Muscle layer of colon (tissue), 2 donors: Measurements from ENCODE around the gene HSBP1L1.
A peak's percentile ranks its signal among the peaks of the same experiment; 100 is the strongest.
"Not testable (repeated sequence)": the region's sequence is repeated elsewhere in the genome, so short reads cannot be mapped to it uniquely, and the experiment has no call there.

ENCODE experiments used
- H3K27ac ChIP-seq: one replicate; pipeline ENCODE4 v1.7.0; 2013; ENCODE audit warnings: low read depth, mild to moderate bottlenecking, low read length, moderate library complexity
- H3K27me3 ChIP-seq, 2 donors: one replicate each; pipeline ENCODE4 v1.7.0; 2013; ENCODE audit warnings: low read length in 2 of 2, mild to moderate bottlenecking in 2 of 2; ENCODE audit not compliant: insufficient read depth in 2 of 2, control insufficient read depth in 1 of 2
- H3K36me3 ChIP-seq: one replicate; pipeline ENCODE4 v1.7.0; 2013; ENCODE audit warnings: mild to moderate bottlenecking, low read length; ENCODE audit not compliant: insufficient read depth
- H3K4me1 ChIP-seq: one replicate; pipeline ENCODE4 v1.7.0; 2013; ENCODE audit warnings: mild to moderate bottlenecking, low read length; ENCODE audit not compliant: insufficient read depth
- H3K4me3 ChIP-seq, 2 donors: one replicate each; pipeline ENCODE4 v1.7.0; 2013; ENCODE audit warnings: low read length in 2 of 2, low read depth in 1 of 2, mild to moderate bottlenecking in 1 of 2, moderate library complexity in 1 of 2
- H3K9ac ChIP-seq: one replicate; pipeline ENCODE4 v1.7.0; 2013; ENCODE audit warnings: low read length
- H3K9me3 ChIP-seq: one replicate; pipeline ENCODE4 v1.7.0; 2013; ENCODE audit warnings: mild to moderate bottlenecking, low read length
- donor health status: abdominal sarcoma.
- donor health status: Adenocarcinoma of cecum.

Gene HSBP1L1

GRCh38 chr18:79956276-79956675, 8.2 kb upstream of the HSBP1L1 start:
- Histone ChIP-seq H3K4me1 (no peaks in the 10 kb centered on the region), H3K9me3 (no peaks in the 10 kb centered on the region), H3K36me3 (no peaks in the 10 kb centered on the region), H3K4me3 (no peak overlapping the region), H3K27ac (no peak overlapping the region), H3K27me3 (peaks cover 0 to 5% of the 10 kb centered on the region in 2 donors), H3K9ac (no peak overlapping the region)

DNA sequence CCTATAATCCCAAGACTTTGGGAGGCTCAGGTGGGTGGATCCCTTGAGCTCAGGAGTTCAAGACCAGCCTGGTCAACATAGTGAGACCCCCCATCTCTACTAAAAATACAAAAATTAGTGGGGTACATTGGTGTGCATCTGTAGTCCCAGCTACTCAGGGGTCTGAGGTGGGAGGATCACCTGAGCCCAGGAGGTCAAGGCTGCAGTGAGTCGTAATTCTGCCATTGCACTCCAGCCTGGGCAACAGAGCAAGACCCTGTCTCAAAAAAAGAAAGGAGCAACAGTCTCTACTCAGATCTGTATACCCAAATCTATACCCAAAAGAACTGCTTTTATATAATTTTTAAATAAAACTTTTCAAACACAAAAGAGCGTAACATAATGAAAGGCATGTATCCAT, 5.5 kb upstream of the HSBP1L1 start:
- H3K9ac ChIP-seq = no peak overlapping the region
- H3K4me3 ChIP-seq = no peak overlapping the region

GRCh38 chr18:79960161-79960801, 4.2 kb upstream of the HSBP1L1 start:
- not testable (repeated sequence) for H3K36me3 ChIP-seq, H3K9me3 ChIP-seq, H3K4me1 ChIP-seq, H3K27ac ChIP-seq, H3K4me3 ChIP-seq, H3K9ac ChIP-seq
- peaks cover 0 to 11% of the 10 kb centered on the region in 2 donors for H3K27me3 ChIP-seq

More for the DNA sequence above, 5.5 kb upstream of the HSBP1L1 start:
- Histone ChIP-seq H3K27ac (no peak overlapping the region), H3K27me3 (peaks cover 0 to 11% of the 10 kb centered on the region in 2 donors), H3K4me1 (no peaks in the 10 kb centered on the region), H3K36me3 (no peaks in the 10 kb centered on the region), H3K9me3 (no peaks in the 10 kb centered on the region)

DNA sequence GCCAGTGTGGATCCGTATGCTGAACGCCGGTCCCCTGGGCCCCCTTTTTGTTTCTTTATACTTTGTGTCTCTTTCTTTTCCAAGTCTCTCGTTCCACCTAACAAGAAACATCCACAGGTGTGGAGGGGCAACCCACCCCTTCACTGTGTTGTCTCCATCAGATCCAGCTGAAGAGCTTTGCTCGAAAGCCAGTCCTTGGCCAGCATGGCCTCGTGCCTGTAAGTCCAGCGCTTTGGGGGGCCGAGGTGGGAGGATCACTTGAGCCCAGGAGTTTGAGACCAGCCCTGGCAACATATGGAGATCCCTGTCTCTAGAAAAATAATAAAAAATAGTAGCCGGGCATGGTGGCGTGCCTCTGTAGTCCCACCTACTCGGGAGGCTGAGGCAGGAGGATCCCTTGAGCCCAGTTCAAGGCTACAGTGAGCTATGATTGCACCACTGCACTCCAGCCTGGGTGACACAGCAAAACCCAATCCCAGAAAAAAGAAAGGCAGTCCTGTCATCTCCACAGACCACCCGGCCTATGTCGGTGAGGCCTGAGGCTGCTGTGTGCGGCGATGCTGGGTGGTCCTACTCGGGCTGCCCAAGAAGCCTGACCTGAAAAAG, 3.4 kb upstream of the HSBP1L1 start:
- Histone ChIP-seq H3K27ac (no peak overlapping the region), H3K27me3 (peaks cover 0 to 11% of the 10 kb centered on the region in 2 donors), H3K4me1 (peaks cover 5% of the 10 kb centered on the region), H3K4me3 (no peak overlapping the region), H3K9me3 (no peaks in the 10 kb centered on the region), H3K36me3 (no peaks in the 10 kb centered on the region), H3K9ac (no peak overlapping the region)

- peaks cover 0 to 11% of the 10 kb centered on the region in 2 donors for H3K27me3 ChIP-seq
- H3K27ac ChIP-seq = no peak overlapping the region
- H3K4me3 ChIP-seq = no peak overlapping the region
- peaks cover 5% of the 10 kb centered on the region for H3K4me1 ChIP-seq
- H3K9ac ChIP-seq = no peak overlapping the region
- H3K36me3 ChIP-seq = no peaks in the 10 kb centered on the region
- no peaks in the 10 kb centered on the region for H3K9me3 ChIP-seq
These were observed 2.7 kb upstream of the HSBP1L1 start for GRCh38 chr18:79961527-79962291.

GRCh38 chr18:79962311-79962710, 2.1 kb upstream of the HSBP1L1 start:
- H3K4me1 ChIP-seq = peaks cover 5% of the 10 kb centered on the region
- no peak overlapping the region for H3K27ac ChIP-seq
- peaks cover 0 to 11% of the 10 kb centered on the region in 2 donors for H3K27me3 ChIP-seq
- H3K36me3 ChIP-seq = no peaks in the 10 kb centered on the region
- no peak overlapping the region for H3K9ac ChIP-seq
- no peak overlapping the region for H3K4me3 ChIP-seq
- H3K9me3 ChIP-seq = no peaks in the 10 kb centered on the region

DNA sequence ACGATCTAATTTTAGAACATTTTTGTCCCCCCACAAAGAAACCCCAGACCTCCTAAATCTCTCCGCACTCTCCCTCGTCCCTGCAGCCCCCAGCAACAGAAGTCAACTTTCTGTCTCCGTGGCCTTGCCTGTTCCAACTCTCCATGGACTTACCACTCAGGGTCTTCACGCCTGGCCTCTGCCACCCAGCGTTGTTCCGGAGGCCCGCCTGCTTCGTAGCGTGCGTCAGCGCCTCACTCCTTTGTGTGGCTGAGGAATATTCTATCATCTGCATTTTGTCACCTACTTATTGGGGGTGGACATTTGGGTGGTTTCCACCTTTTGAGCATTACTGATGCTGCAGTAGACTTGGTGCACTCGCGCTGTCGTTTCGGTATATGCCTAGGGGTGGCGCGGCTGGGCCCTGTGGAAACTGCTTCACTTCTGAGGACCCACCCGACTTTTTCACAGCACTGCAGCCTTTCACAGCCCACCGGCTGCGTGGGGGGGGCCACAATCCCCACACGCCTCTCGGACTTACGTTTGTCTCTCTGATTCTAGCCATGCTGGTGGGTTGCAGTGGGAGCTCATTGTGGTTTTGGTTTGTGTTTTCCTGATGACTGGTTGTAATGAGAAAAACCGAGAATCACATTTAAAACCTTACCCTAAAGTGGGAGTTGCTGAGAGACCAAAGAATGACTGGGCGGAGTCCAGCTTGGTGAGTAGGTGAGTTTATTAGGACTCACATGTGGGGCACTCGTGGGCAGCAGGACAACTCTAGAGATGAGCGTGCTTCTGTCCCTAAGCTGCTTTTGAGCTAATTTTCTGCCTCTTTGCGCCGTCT, 1.4 kb upstream of the HSBP1L1 start:
- Histone ChIP-seq H3K9ac (no peak overlapping the region), H3K27ac (no peak overlapping the region), H3K4me1 (peaks cover 5% of the 10 kb centered on the region)

DNA sequence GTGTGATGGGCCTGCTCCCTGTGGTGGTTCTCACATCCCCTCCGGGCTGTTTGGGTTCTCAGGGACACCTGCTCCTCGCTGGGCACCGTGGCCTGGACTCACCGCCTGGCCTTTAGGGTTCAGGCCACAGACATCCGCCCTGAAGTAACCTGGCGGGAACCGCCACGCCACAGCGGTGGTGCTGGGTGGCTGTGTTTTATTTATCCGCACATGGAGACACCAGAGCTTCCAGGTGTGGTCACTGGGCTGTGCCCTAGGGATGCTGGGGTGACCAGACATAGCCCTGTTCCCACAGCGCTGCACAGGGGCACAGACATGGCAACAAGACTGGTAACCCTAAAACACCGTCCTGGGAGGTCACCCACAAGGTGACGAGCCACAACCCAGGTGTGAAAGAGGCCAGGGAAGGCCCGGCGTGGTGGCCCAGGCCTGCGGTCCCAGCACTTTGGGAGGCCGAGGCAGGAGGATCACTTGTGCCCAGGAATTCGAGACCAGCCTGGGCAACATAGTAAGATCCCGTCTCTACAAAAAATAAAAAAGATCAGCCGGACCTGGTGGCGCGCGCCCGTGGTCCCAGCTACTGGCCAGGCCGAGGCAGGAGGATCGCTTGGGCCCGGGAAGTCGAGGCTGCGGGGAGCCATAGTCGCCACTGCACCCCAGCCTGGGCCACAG, 649 bp upstream of the HSBP1L1 start:
- H3K36me3 ChIP-seq = no peaks in the 10 kb centered on the region
- H3K9me3 ChIP-seq = no peaks in the 10 kb centered on the region
- peak overlapping the region; percentile 62 for H3K27ac ChIP-seq
- H3K4me1 ChIP-seq = peaks cover 5% of the 10 kb centered on the region
- no peak overlapping the region for H3K9ac ChIP-seq
- H3K4me3 ChIP-seq = peak overlapping the region; percentile 54 to 89
- peaks cover 0 to 11% of the 10 kb centered on the region in 2 donors for H3K27me3 ChIP-seq

More for the DNA sequence above, 1.4 kb upstream of the HSBP1L1 start:
- peaks cover 0 to 11% of the 10 kb centered on the region in 2 donors for H3K27me3 ChIP-seq
- no peaks in the 10 kb centered on the region for H3K36me3 ChIP-seq
- no peaks in the 10 kb centered on the region for H3K9me3 ChIP-seq
- no peak overlapping the region for H3K4me3 ChIP-seq

- Histone ChIP-seq H3K27ac (peak overlapping the region; percentile 62), H3K4me1 (peaks cover 5% of the 10 kb centered on the region), H3K9me3 (no peaks in the 10 kb centered on the region), H3K4me3 (peak overlapping the region; percentile 54 to 89), H3K36me3 (peaks cover 8% of the 10 kb centered on the region), H3K27me3 (peaks cover 0 to 7% of the 10 kb centered on the region in 2 donors), H3K9ac (peak overlapping the region; percentile 78)
These were observed 868 bp downstream of the HSBP1L1 start for GRCh38 chr18:79965119-79965902.

GRCh38 chr18:79970419-79971133, 6.1 kb downstream of the HSBP1L1 start:
- H3K4me3 ChIP-seq = no peak overlapping the region

More at GRCh38 chr18:79970419-79971133, 6.1 kb downstream of the HSBP1L1 start:
- H3K27ac ChIP-seq = no peak overlapping the region
- peaks cover 2% of the 10 kb centered on the region for H3K4me1 ChIP-seq
- no peaks in the 10 kb centered on the region for H3K9me3 ChIP-seq
- H3K27me3 ChIP-seq = no peaks in the 10 kb centered on the region
- peaks cover 40% of the 10 kb centered on the region for H3K36me3 ChIP-seq
- H3K9ac ChIP-seq = no peak overlapping the region
